Stimulated activated CD8-positive, alpha-beta memory T cell treated with anti-CD3 and anti-CD28 coated beads, Interleukin-15, amount 100 ng/mL, for 4 hours (primary cell): Measurements from ENCODE around the gene UXT.
"Not testable (repeated sequence)": the region's sequence is repeated elsewhere in the genome, so short reads cannot be mapped to it uniquely, and the experiment has no call there.

Experiments
- DNase-seq, 2 donors: peaks; one replicate each; pipeline ENCODE4 v3.0.0-alpha.2; 2020; ENCODE audit warnings: low read depth in 2 of 2

Gene UXT

GRCh38 chrX:47614618-47615017 is 44.4 kb downstream of the UXT start:
- DNase-seq, result no peak

- DNase-seq, result no peak
Measured at GRCh38 chrX:47613082-47613481, 45.9 kb downstream of the UXT start.

GRCh38 chrX:47612418-47612817 is 46.6 kb downstream of the UXT start:
- DNase-seq, result no peak

GRCh38 chrX:47611926-47612325 is 47.1 kb downstream of the UXT start:
- no peak for DNase-seq

GRCh38 chrX:47611489-47611888 is 47.5 kb downstream of the UXT start:
- DNase-seq, result no peak

GRCh38 chrX:47610511-47610910 is 48.5 kb downstream of the UXT start:
- DNase-seq, result no peak

- DNase-seq, result no peak
Measured at GRCh38 chrX:47608130-47608810, 50.7 kb downstream of the UXT start.

GRCh38 chrX:47607091-47607490 is 51.9 kb downstream of the UXT start:
- DNase-seq, result no peak

GRCh38 chrX:47605024-47605423 is 54.0 kb downstream of the UXT start:
- no peak for DNase-seq

- DNase-seq, result not testable (repeated sequence)
Measured at GRCh38 chrX:47603125-47603524, 55.9 kb downstream of the UXT start.
